Duodenal mucosa (tissue), 2 donors: ENCODE measurements around the gene TAS2R7.
"Not testable (repeated sequence)": the region's sequence is repeated elsewhere in the genome, so short reads cannot be mapped to it uniquely, and the experiment has no call there.

Experiments
- H3K27ac ChIP-seq: one replicate; pipeline ENCODE4 v1.7.0; 2013; ENCODE audit warnings: low read depth, low read length
- H3K27me3 ChIP-seq, 2 donors: one replicate each; pipeline ENCODE4 v1.7.0; 2013; ENCODE audit warnings: low read length in 2 of 2, control low read depth in 1 of 2; ENCODE audit not compliant: insufficient read depth in 2 of 2, control insufficient read depth in 1 of 2
- H3K36me3 ChIP-seq, 2 donors: one replicate each; pipeline ENCODE4 v1.7.0; 2013; ENCODE audit warnings: low read length in 2 of 2, control low read depth in 1 of 2; ENCODE audit not compliant: insufficient read depth in 2 of 2, control insufficient read depth in 1 of 2
- H3K4me1 ChIP-seq, 2 donors: one replicate each; pipeline ENCODE4 v1.7.0; 2013; ENCODE audit warnings: low read length in 2 of 2, control low read depth in 1 of 2; ENCODE audit not compliant: insufficient read depth in 2 of 2, control insufficient read depth in 1 of 2
- H3K4me3 ChIP-seq, 2 donors: one replicate each; pipeline ENCODE4 v1.7.0; 2013; ENCODE audit warnings: low read length in 2 of 2, low read depth in 1 of 2
- H3K9ac ChIP-seq, 2 donors: one replicate each; pipeline ENCODE4 v1.7.0; 2013; ENCODE audit warnings: low read length in 2 of 2, low read depth in 1 of 2
- H3K9me3 ChIP-seq, 2 donors: one replicate each; pipeline ENCODE4 v1.7.0; 2013; ENCODE audit warnings: low read length in 2 of 2, control low read depth in 1 of 2; ENCODE audit not compliant: control insufficient read depth in 1 of 2

Gene TAS2R7

GRCh38 chr12:10810068-10810467 lies 7.6 kb upstream of the TAS2R7 start, which contains the start of gene TAS2R9:
TAS2R9 (minus strand) TSS chr12:10810168; CDS start chr12:10810075, 93 bp downstream.
- Histone ChIP-seq H3K9ac (no peak within 1 kb of the TSS), H3K27ac (no peak within 1 kb of the TSS), H3K36me3 (no peaks in the 10 kb centered on the region), H3K9me3 (no peaks in the 10 kb centered on the region), H3K4me3 (no peak within 1 kb of the TSS), H3K27me3 (no peaks in the 10 kb centered on the region), H3K4me1 (no peaks in the 10 kb centered on the region)

GRCh38 chr12:10807186-10807585 lies 4.8 kb upstream of the TAS2R7 start, which contains the start of gene TAS2R8:
TAS2R8 (minus strand) TSS chr12:10807286; CDS start chr12:10806980, 306 bp downstream.
- Histone ChIP-seq H3K9me3 (no peaks in the 10 kb centered on the region), H3K4me3 (no peak within 1 kb of the TSS), H3K36me3 (no peaks in the 10 kb centered on the region), H3K4me1 (no peaks in the 10 kb centered on the region), H3K9ac (no peak within 1 kb of the TSS), H3K27ac (no peak within 1 kb of the TSS), H3K27me3 (no peaks in the 10 kb centered on the region)

DNA sequence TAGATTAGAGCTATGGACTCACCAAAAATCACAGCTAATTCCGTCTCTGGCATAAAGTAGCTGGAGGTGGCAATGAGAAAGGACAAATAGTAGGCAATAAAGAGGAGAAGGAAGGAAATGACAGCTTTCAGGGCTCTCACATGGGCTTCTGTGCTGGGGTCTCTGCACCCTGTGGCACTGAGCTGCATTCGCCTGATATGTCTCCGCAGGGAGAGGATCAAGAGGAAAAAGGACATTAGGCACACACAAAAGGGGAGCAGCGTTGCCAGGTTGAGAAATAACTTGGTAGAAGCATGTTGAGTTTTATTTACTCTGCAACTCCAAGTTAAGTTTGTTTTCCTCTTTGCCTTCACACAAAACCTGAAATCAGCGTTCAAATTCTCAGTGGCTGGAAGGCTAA lies 686 bp downstream of the TAS2R7 start:
- Histone ChIP-seq H3K27me3 (no peaks in the 10 kb centered on the region), H3K9ac (no peak overlapping the region), H3K36me3 (no peaks in the 10 kb centered on the region), H3K4me3 (no peak overlapping the region), H3K9me3 (no peaks in the 10 kb centered on the region), H3K27ac (no peak overlapping the region), H3K4me1 (no peaks in the 10 kb centered on the region)

DNA sequence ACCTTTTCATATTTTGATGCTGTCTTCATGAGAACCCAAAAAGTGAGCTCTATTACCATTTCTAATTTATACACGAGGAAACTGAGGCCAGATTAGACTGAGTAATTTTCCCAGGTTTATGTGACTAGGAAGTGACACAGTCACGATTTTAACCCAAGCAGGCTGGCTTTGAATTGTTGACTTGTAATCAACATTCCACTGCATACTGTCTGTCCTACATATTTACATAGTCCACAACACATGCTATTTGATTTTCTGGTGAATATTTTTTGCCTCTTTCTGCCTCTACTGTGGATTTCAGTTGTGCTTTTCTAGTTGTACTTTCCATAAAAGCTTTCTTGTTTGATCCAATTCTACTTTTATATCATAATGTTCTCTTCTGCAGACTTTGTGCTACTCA lies 8.2 kb downstream of the TAS2R7 start:
- Histone ChIP-seq H3K9ac (no peak overlapping the region), H3K27me3 (no peaks in the 10 kb centered on the region), H3K4me1 (no peaks in the 10 kb centered on the region), H3K27ac (no peak overlapping the region), H3K36me3 (no peaks in the 10 kb centered on the region), H3K9me3 (no peaks in the 10 kb centered on the region), H3K4me3 (no peak overlapping the region)

GRCh38 chr12:10791769-10792168 lies 10.7 kb downstream of the TAS2R7 start:
- H3K4me3 ChIP-seq, H3K4me1 ChIP-seq: not testable (repeated sequence)

DNA sequence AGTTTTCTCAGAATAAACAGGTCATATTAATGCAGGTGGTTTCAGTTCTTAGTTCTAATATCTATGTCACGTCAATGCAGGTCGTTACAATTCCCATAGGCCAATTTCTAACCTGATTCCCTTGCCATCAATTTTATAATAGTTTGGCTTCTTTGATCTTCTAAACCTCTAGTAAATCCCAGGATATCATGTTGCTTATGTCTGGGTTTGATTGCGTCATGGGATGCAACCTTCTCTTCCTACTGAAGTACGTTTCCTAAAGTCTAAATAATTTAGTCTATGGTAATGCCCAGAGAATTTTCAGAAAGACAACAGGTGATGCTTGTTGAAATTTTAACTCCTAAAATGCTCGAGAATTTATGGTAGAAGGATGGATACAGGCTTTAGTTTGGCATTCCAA lies 19.2 kb downstream of the TAS2R7 start:
- no peaks in the 10 kb centered on the region for H3K9me3 ChIP-seq
- H3K27me3 ChIP-seq, result no peaks in the 10 kb centered on the region
- H3K9ac ChIP-seq, result no peak overlapping the region
- H3K36me3 ChIP-seq, result no peaks in the 10 kb centered on the region
- no peak overlapping the region for H3K27ac ChIP-seq
- H3K4me3 ChIP-seq, result no peak overlapping the region
- no peaks in the 10 kb centered on the region for H3K4me1 ChIP-seq

More at GRCh38 chr12:10791769-10792168, 10.7 kb downstream of the TAS2R7 start:
- not testable (repeated sequence) for H3K36me3 ChIP-seq, H3K9ac ChIP-seq, H3K27ac ChIP-seq, H3K9me3 ChIP-seq, H3K27me3 ChIP-seq

DNA sequence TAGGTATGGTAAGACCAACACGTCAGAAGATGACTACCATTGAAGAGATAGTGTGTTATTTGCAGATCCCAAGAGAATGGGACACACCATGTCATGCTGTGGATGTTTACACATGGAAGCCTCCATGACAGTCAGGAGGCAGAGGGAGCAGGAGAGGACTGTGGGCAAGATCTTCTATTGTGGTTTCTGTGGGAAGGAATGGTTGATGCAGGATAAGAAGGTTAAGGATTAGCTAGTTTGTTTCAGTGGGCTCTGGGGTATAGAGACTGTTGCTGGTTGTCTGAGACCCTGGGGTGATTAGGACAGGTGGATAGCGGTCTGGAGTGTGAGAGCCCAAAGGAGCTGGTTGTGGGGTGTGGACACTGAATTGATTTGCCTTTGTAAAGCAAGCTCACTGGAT lies 23.3 kb downstream of the TAS2R7 start:
- Histone ChIP-seq H3K27ac (no peak overlapping the region), H3K4me1 (no peaks in the 10 kb centered on the region), H3K4me3 (no peak overlapping the region), H3K9ac (no peak overlapping the region), H3K9me3 (no peaks in the 10 kb centered on the region), H3K36me3 (no peaks in the 10 kb centered on the region), H3K27me3 (peaks cover 3 to 4% of the 10 kb centered on the region in 2 donors)

GRCh38 chr12:10771132-10771733 lies 31.2 kb downstream of the TAS2R7 start:
- Histone ChIP-seq H3K9ac (no peak overlapping the region), H3K4me1 (no peaks in the 10 kb centered on the region), H3K27ac (no peak overlapping the region), H3K4me3 (no peak overlapping the region), H3K36me3 (no peaks in the 10 kb centered on the region), H3K27me3 (peaks cover 20 to 39% of the 10 kb centered on the region in 2 donors), H3K9me3 (no peaks in the 10 kb centered on the region)

- H3K36me3 ChIP-seq, result no peaks in the 10 kb centered on the region
- H3K4me3 ChIP-seq, result no peak overlapping the region
- no peak overlapping the region for H3K9ac ChIP-seq
- H3K27me3 ChIP-seq, result peaks cover 0 to 16% of the 10 kb centered on the region in 2 donors
- H3K4me1 ChIP-seq, result no peaks in the 10 kb centered on the region
- H3K9me3 ChIP-seq, result peaks cover 9 to 10% of the 10 kb centered on the region in 2 donors
- H3K27ac ChIP-seq, result no peak overlapping the region
These were observed 42.8 kb downstream of the TAS2R7 start for GRCh38 chr12:10759657-10760056.

- Histone ChIP-seq H3K9me3 (peaks cover 9 to 10% of the 10 kb centered on the region in 2 donors), H3K9ac (no peak overlapping the region), H3K36me3 (no peaks in the 10 kb centered on the region), H3K4me3 (no peak overlapping the region), H3K27me3 (peaks cover 0 to 9% of the 10 kb centered on the region in 2 donors), H3K4me1 (no peaks in the 10 kb centered on the region), H3K27ac (no peak overlapping the region)
These were observed 46.2 kb downstream of the TAS2R7 start for GRCh38 chr12:10756194-10756593.
